ENCODE measurements around the gene RSF1.

Gene RSF1

DNA sequence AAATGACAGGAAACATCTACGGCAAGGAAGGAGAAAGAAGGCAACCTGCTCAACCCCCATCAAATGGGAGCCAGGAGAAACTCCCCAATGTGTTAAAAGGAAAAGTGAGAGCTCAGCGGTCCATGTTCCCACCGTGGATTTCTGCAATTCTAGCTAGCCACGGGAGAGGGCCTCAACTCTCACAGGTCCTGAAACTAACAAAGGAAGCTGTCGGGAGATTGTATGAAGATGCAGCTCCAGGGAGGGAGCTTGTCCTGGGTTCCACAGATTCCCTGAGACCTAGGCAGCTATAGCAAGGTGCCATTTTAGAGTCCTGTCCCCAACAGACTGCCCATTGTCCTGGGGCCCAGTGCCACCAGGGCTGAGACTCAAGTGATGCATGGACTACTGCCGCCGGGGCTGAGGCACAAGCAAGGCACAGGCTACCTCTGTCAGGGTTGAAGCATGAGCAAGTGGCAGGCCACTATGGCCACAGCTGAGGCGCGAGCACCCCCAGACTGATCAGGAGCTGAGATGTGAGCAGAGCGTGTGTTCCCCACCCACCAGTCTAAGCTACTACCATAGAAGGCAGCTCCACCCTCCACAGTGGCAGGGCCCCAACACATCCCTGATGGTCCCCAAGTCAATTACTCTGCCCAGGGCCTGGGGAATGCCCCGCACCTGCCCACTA, 31.3 kb downstream of the RSF1 start:
- no peak for TF ChIP-seq POU2F2 (IDR thresholded peaks at IDR 0.05; ENCODE audit: low read depth, low read length)
- TF ChIP-seq POLR2AphosphoS5 (IDR thresholded peaks at IDR 0.05; ENCODE audit: low read depth, low read length): no peak
- TF ChIP-seq PAX5 (IDR thresholded peaks at IDR 0.05; ENCODE audit: insufficient read depth, low read length, severe bottlenecking): no peak
- TF ChIP-seq TAF1 (IDR thresholded peaks at IDR 0.05; ENCODE audit: low read depth, low read length): no peak
- TF ChIP-seq SPI1 (IDR thresholded peaks at IDR 0.05; ENCODE audit: low read depth, low read length): no peak
- TF ChIP-seq POLR2A (IDR thresholded peaks at IDR 0.05; ENCODE audit: low read depth, low read length): no peak
- DNase-seq (ENCODE audit: insufficient read length, low spot score) (no peak), FAIRE-seq (no peak)

- no peak for TF ChIP-seq PAX5 (IDR thresholded peaks at IDR 0.05; ENCODE audit: insufficient read depth, low read length, severe bottlenecking)
- no peak for TF ChIP-seq SPI1 (IDR thresholded peaks at IDR 0.05; ENCODE audit: low read depth, low read length)
- no peak for TF ChIP-seq POLR2A (IDR thresholded peaks at IDR 0.05; ENCODE audit: low read depth, low read length)
- TF ChIP-seq POLR2AphosphoS5 (IDR thresholded peaks at IDR 0.05; ENCODE audit: low read depth, low read length): no peak
- no peak for TF ChIP-seq TAF1 (IDR thresholded peaks at IDR 0.05; ENCODE audit: low read depth, low read length)
- TF ChIP-seq POU2F2 (IDR thresholded peaks at IDR 0.05; ENCODE audit: low read depth, low read length): no peak
- no peak for FAIRE-seq
- DNase-seq (ENCODE audit: insufficient read length, low spot score): no peak
Measured at GRCh38 chr11:77784572-77784971, 36.0 kb downstream of the RSF1 start.

DNA sequence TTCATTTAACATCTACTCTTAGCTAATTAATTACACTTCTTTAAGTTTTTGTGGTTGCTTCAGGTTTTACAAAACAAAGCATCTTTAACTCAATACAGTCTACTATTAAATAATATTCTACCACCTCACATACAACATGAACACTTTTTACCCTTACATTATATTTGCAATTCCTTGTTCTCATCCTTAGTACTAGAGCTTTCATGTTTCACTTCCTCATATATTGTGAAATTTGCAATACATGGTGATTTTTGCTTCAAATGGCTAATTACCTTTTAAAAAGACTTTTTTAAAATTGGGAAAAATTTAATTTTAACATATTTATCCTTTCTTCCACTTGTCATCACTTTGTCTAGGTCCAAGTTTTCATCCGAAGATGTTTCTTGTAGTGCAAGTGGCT, 37.5 kb downstream of the RSF1 start:
- FAIRE-seq (no peak), DNase-seq (ENCODE audit: insufficient read length, low spot score) (no peak)
- TF ChIP-seq TAF1 (IDR thresholded peaks at IDR 0.05; ENCODE audit: low read depth, low read length) (no peak), POLR2A (IDR thresholded peaks at IDR 0.05; ENCODE audit: low read depth, low read length) (no peak), POU2F2 (IDR thresholded peaks at IDR 0.05; ENCODE audit: low read depth, low read length) (no peak), PAX5 (IDR thresholded peaks at IDR 0.05; ENCODE audit: insufficient read depth, low read length, severe bottlenecking) (no peak), SPI1 (IDR thresholded peaks at IDR 0.05; ENCODE audit: low read depth, low read length) (peak; percentile 82)

- no peak for DNase-seq (ENCODE audit: insufficient read length, low spot score)
- FAIRE-seq: no peak
- no peak for TF ChIP-seq SPI1 (IDR thresholded peaks at IDR 0.05; ENCODE audit: low read depth, low read length)
- no peak for TF ChIP-seq POU2F2 (IDR thresholded peaks at IDR 0.05; ENCODE audit: low read depth, low read length)
- TF ChIP-seq PAX5 (IDR thresholded peaks at IDR 0.05; ENCODE audit: insufficient read depth, low read length, severe bottlenecking): no peak
- no peak for TF ChIP-seq POLR2AphosphoS5 (IDR thresholded peaks at IDR 0.05; ENCODE audit: low read depth, low read length)
Measured at GRCh38 chr11:77779935-77780334, 40.6 kb downstream of the RSF1 start.

- FAIRE-seq: no peak
Measured at GRCh38 chr11:77778549-77778948, 42.0 kb downstream of the RSF1 start.

GRCh38 chr11:77778118-77778517, 42.4 kb downstream of the RSF1 start:
- no peak for DNase-seq (ENCODE audit: insufficient read length, low spot score)
- FAIRE-seq: no peak
- TF ChIP-seq POLR2A (IDR thresholded peaks at IDR 0.05; ENCODE audit: low read depth, low read length) (no peak), PAX5 (IDR thresholded peaks at IDR 0.05; ENCODE audit: insufficient read depth, low read length, severe bottlenecking) (no peak), SPI1 (IDR thresholded peaks at IDR 0.05; ENCODE audit: low read depth, low read length) (no peak), TAF1 (IDR thresholded peaks at IDR 0.05; ENCODE audit: low read depth, low read length) (no peak), POU2F2 (IDR thresholded peaks at IDR 0.05; ENCODE audit: low read depth, low read length) (no peak), POLR2AphosphoS5 (IDR thresholded peaks at IDR 0.05; ENCODE audit: low read depth, low read length) (no peak)

More at GRCh38 chr11:77778549-77778948, 42.0 kb downstream of the RSF1 start:
- no peak for TF ChIP-seq POU2F2 (IDR thresholded peaks at IDR 0.05; ENCODE audit: low read depth, low read length)
- no peak for TF ChIP-seq TAF1 (IDR thresholded peaks at IDR 0.05; ENCODE audit: low read depth, low read length)
- no peak for TF ChIP-seq POLR2AphosphoS5 (IDR thresholded peaks at IDR 0.05; ENCODE audit: low read depth, low read length)
- TF ChIP-seq PAX5 (IDR thresholded peaks at IDR 0.05; ENCODE audit: insufficient read depth, low read length, severe bottlenecking): no peak
- TF ChIP-seq POLR2A (IDR thresholded peaks at IDR 0.05; ENCODE audit: low read depth, low read length): no peak
- DNase-seq (ENCODE audit: insufficient read length, low spot score): no peak

GRCh38 chr11:77776455-77776854, 44.1 kb downstream of the RSF1 start:
- DNase-seq (ENCODE audit: insufficient read length, low spot score) (no peak), FAIRE-seq (no peak)

DNA sequence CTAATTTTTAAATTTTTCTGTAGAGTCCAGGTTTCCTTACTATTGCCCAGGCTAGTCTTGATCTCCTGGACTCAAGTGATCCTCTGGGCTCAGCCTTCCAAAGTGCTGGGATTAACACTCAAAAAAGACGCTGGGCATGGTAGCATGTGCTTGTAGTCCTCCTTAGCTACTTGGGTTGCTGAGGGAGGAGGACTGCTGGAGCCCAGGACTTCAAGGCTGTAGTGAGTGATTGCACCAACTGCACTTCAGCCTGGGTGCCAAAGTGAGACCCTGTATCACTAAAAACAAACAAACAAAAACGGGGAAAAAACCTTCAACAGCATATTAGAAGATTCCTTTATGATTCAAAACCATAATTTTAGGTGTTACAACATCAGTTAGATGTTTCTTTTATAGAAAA, 44.6 kb downstream of the RSF1 start:
- no peak for TF ChIP-seq POLR2A (IDR thresholded peaks at IDR 0.05; ENCODE audit: low read depth, low read length)
- TF ChIP-seq PAX5 (IDR thresholded peaks at IDR 0.05; ENCODE audit: insufficient read depth, low read length, severe bottlenecking): no peak
- no peak for TF ChIP-seq POLR2AphosphoS5 (IDR thresholded peaks at IDR 0.05; ENCODE audit: low read depth, low read length)
- no peak for TF ChIP-seq POU2F2 (IDR thresholded peaks at IDR 0.05; ENCODE audit: low read depth, low read length)
- TF ChIP-seq SPI1 (IDR thresholded peaks at IDR 0.05; ENCODE audit: low read depth, low read length): no peak
- TF ChIP-seq TAF1 (IDR thresholded peaks at IDR 0.05; ENCODE audit: low read depth, low read length): no peak
- no peak for FAIRE-seq
- DNase-seq (ENCODE audit: insufficient read length, low spot score): no peak

More at GRCh38 chr11:77776455-77776854, 44.1 kb downstream of the RSF1 start:
- TF ChIP-seq PAX5 (IDR thresholded peaks at IDR 0.05; ENCODE audit: insufficient read depth, low read length, severe bottlenecking) (no peak), SPI1 (IDR thresholded peaks at IDR 0.05; ENCODE audit: low read depth, low read length) (no peak), POLR2A (IDR thresholded peaks at IDR 0.05; ENCODE audit: low read depth, low read length) (no peak), POLR2AphosphoS5 (IDR thresholded peaks at IDR 0.05; ENCODE audit: low read depth, low read length) (no peak), TAF1 (IDR thresholded peaks at IDR 0.05; ENCODE audit: low read depth, low read length) (no peak), POU2F2 (IDR thresholded peaks at IDR 0.05; ENCODE audit: low read depth, low read length) (no peak)

- no peak for TF ChIP-seq TAF1 (IDR thresholded peaks at IDR 0.05; ENCODE audit: low read depth, low read length)
- TF ChIP-seq PAX5 (IDR thresholded peaks at IDR 0.05; ENCODE audit: insufficient read depth, low read length, severe bottlenecking): no peak
- TF ChIP-seq SPI1 (IDR thresholded peaks at IDR 0.05; ENCODE audit: low read depth, low read length): no peak
- no peak for TF ChIP-seq POLR2A (IDR thresholded peaks at IDR 0.05; ENCODE audit: low read depth, low read length)
- TF ChIP-seq POU2F2 (IDR thresholded peaks at IDR 0.05; ENCODE audit: low read depth, low read length): no peak
- no peak for TF ChIP-seq POLR2AphosphoS5 (IDR thresholded peaks at IDR 0.05; ENCODE audit: low read depth, low read length)
- peak; percentile 31 for FAIRE-seq
- no peak for DNase-seq (ENCODE audit: insufficient read length, low spot score)
Measured at GRCh38 chr11:77771135-77771534, 49.4 kb downstream of the RSF1 start.

GRCh38 chr11:77770629-77771028, 49.9 kb downstream of the RSF1 start:
- DNase-seq (ENCODE audit: insufficient read length, low spot score) (no peak), FAIRE-seq (no peak)
- no peak for TF ChIP-seq PAX5 (IDR thresholded peaks at IDR 0.05; ENCODE audit: insufficient read depth, low read length, severe bottlenecking)
- TF ChIP-seq POLR2AphosphoS5 (IDR thresholded peaks at IDR 0.05; ENCODE audit: low read depth, low read length): no peak
- TF ChIP-seq SPI1 (IDR thresholded peaks at IDR 0.05; ENCODE audit: low read depth, low read length): no peak
- TF ChIP-seq TAF1 (IDR thresholded peaks at IDR 0.05; ENCODE audit: low read depth, low read length): no peak
- TF ChIP-seq POU2F2 (IDR thresholded peaks at IDR 0.05; ENCODE audit: low read depth, low read length): no peak
- no peak for TF ChIP-seq POLR2A (IDR thresholded peaks at IDR 0.05; ENCODE audit: low read depth, low read length)

Measured in GM12891 (cell line).